Posterior vena cava (tissue), 2 donors: Measurements from ENCODE around the gene SUCLA2. TPM values are rescaled to one million over a fixed set of nuclear protein-coding genes. Genes with fewer than 3 reads are reported as not detected.
"Not testable (repeated sequence)": the region's sequence is repeated elsewhere in the genome, so short reads cannot be mapped to it uniquely, and the experiment has no call there.

Experiments
- DNase-seq: peaks from one replicate; pipeline ENCODE4 v3.0.0-alpha.2; 2020; ENCODE audit warnings: low spot score
- intact Hi-C, 2 donors: fragments of 100-400 bp; cut with DNase I; formaldehyde crosslinking; loops; one replicate each; pipeline versions ENCODE4 v1.14.1 to v1.14.2; 2022 to 2023
- total RNA-seq, 2 donors: library from RNA; stranded (reverse); fragmentation: NEBNext Ultra II Directional; extraction: Animal tissue kit (Norgen Biotek cat#: 25700); gene quantifications; one replicate each; pipeline ENCODE4 v1.2.1, GENCODE V29; 2021
- donor health status: DM: yes; HTN: yes; CAD: no.
- donor health status: DM: yes; HTN: yes; CAD: no.

The SUCLA2 gene
- total RNA-seq, 2 donors from 2014 or later, result 41.8 to 44.1 TPM

- DNase-seq, result no peak
- intact Hi-C loops, result no loop called here
Measured at GRCh38 chr13:48000559-48001113, 437 bp downstream of the SUCLA2 start.

GRCh38 chr13:47999973-48000372, 1.1 kb downstream of the SUCLA2 start:
- intact Hi-C loops, result no loop called here
- no peak for DNase-seq

GRCh38 chr13:47997384-47997783, 3.7 kb downstream of the SUCLA2 start:
- no peak for DNase-seq
- intact Hi-C loops, result no loop called here

- intact Hi-C loops, result no loop called here
- no peak for DNase-seq
Measured at GRCh38 chr13:47991859-47992258, 9.2 kb downstream of the SUCLA2 start.

- intact Hi-C loops, result no loop called here
- DNase-seq, result no peak
Measured at GRCh38 chr13:47990920-47991466, 10.1 kb downstream of the SUCLA2 start.

- intact Hi-C loops, result no loop called here
- DNase-seq, result no peak
Measured at GRCh38 chr13:47990427-47990826, 10.6 kb downstream of the SUCLA2 start.

- DNase-seq, result no peak
- intact Hi-C loops, result no loop called here
Measured at GRCh38 chr13:47983070-47983469, 18.0 kb downstream of the SUCLA2 start.

- intact Hi-C loops, result no loop called here
Measured at GRCh38 chr13:47976325-47976724, 24.7 kb downstream of the SUCLA2 start.

GRCh38 chr13:47964863-47965262, 36.2 kb downstream of the SUCLA2 start:
- DNase-seq, result no peak
- intact Hi-C loops, result loop anchor here in 1 of 2 donors (2.0 to 5.0 kb wide), 2 partner anchors 62 to 367 kb away; no protein-coding TSS in a partner anchor

More at GRCh38 chr13:47976325-47976724, 24.7 kb downstream of the SUCLA2 start:
- DNase-seq, result no peak

- DNase-seq, result no peak
- intact Hi-C loops, result loop anchor here in 1 of 2 donors (5.0 kb wide), 1 partner anchor 370 kb away; no protein-coding TSS in a partner anchor
Measured at GRCh38 chr13:47962237-47962636, 38.8 kb downstream of the SUCLA2 start.

- DNase-seq, result no peak
- intact Hi-C loops, result loop anchor here in 1 of 2 donors (5.0 kb wide), 1 partner anchor 373 kb away; no protein-coding TSS in a partner anchor
Measured at GRCh38 chr13:47959468-47960247, 41.4 kb downstream of the SUCLA2 start.

- intact Hi-C loops, result no loop called here
- DNase-seq, result no peak
Measured at GRCh38 chr13:47957073-47957472, 44.0 kb downstream of the SUCLA2 start.

GRCh38 chr13:47955836-47956235, 45.2 kb downstream of the SUCLA2 start:
- intact Hi-C loops, result loop anchor here in 1 of 2 donors (1.0 kb wide), 1 partner anchor 48 kb away; no protein-coding TSS in a partner anchor
- no peak for DNase-seq

- DNase-seq, result no peak
- intact Hi-C loops, result no loop called here
Measured at GRCh38 chr13:47949799-47950198, 51.3 kb downstream of the SUCLA2 start.

- DNase-seq, result no peak
- intact Hi-C loops, result no loop called here
Measured at GRCh38 chr13:47945738-47946137, 55.3 kb downstream of the SUCLA2 start.

GRCh38 chr13:47945146-47945545, 55.9 kb downstream of the SUCLA2 start:
- intact Hi-C loops, DNase-seq: not testable (repeated sequence)

- no peak for DNase-seq
- intact Hi-C loops, result no loop called here
Measured at GRCh38 chr13:47934371-47934770, 66.7 kb downstream of the SUCLA2 start.

- no peak for DNase-seq
- intact Hi-C loops, result no loop called here
Measured at GRCh38 chr13:47932950-47933923, 67.8 kb downstream of the SUCLA2 start.

GRCh38 chr13:47930649-47931165, 70.4 kb downstream of the SUCLA2 start:
- intact Hi-C loops, result no loop called here
- no peak for DNase-seq
